ENCODE results near the gene ANKHD1.
"Not testable (repeated sequence)": the region's sequence is repeated elsewhere in the genome, so short reads cannot be mapped to it uniquely, and the experiment has no call there.

DNA sequence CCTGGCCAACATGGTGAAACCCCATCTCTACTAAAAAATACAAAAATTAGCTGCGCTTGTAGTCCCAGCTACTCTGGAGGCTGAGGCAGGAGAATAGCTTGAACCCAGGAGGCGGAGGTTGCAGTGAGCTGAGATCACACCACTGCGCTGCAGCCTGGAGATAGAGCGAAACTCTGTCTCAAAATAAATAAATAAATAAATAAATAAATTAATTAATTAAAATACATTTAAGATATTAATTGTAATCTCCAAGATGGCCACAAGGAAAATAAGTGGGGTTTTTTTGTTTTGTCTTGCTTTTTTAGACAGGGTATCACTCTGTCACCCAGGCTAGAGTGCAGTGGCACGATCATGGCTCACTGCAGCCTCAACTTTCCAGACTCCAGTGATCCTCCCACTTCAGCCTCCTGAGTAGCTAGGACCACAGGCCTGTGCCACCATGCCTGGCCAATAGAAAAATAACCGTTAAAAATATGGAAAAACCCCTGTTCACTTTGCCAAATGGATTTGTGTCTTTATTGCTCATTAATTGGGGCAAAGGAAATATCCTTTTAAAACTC lies 177.6 kb downstream of the ANKHD1 start:
- not testable (repeated sequence) for TF ChIP-seq POLR2AphosphoS5 (IDR thresholded peaks at IDR 0.05; ENCODE audit: borderline replicate concordance, low read depth, low read length); EZH2 (IDR thresholded peaks at IDR 0.05)

Measured in SK-N-MC (cell line).